Neural progenitor cell (in vitro differentiated cells): ENCODE measurements around the gene CFAP52. TPM values are rescaled to one million over a fixed set of nuclear protein-coding genes. Genes with fewer than 3 reads are reported as not detected.
"Not testable (repeated sequence)": the region's sequence is repeated elsewhere in the genome, so short reads cannot be mapped to it uniquely, and the experiment has no call there.

Experiments
- DNase-seq: peaks from one replicate; pipeline ENCODE4 v3.0.0-alpha.2; 2016; ENCODE audit warnings: low spot score
- H2AFZ ChIP-seq: fragments of 200-600 bp; sonication (generic); replicated peaks from 2 replicates; pipeline ENCODE4 v1.6.1; 2016; ENCODE audit warnings: antibody characterized with exemption
- H3F3A ChIP-seq: fragments of 200-600 bp; sonication (generic); 2 replicates; pipeline ENCODE4 v1.6.1; 2016; ENCODE audit warnings: antibody characterized with exemption, low read depth
- H3K27ac ChIP-seq: fragments of 200-600 bp; sonication (generic); 2 replicates; pipeline ENCODE4 v1.5.1; 2016; ENCODE audit warnings: mild to moderate bottlenecking
- H3K27me3 ChIP-seq: fragments of 200-600 bp; sonication (generic); 2 replicates; pipeline ENCODE4 v1.6.1; 2016; ENCODE audit warnings: mild to moderate bottlenecking, moderate library complexity
- H3K36me3 ChIP-seq: fragments of 200-600 bp; sonication (generic); 2 replicates; pipeline ENCODE4 v1.5.1; 2016
- H3K4me1 ChIP-seq: fragments of 200-600 bp; sonication (generic); 2 replicates; pipeline ENCODE4 v1.6.1; 2016; ENCODE audit warnings: mixed run types
- H3K4me2 ChIP-seq: fragments of 200-600 bp; sonication (generic); 2 replicates; pipeline ENCODE4 v1.6.1; 2016
- H3K4me3 ChIP-seq: fragments of 200-600 bp; sonication (generic); 2 replicates; pipeline ENCODE4 v1.5.1; 2016
- H3K79me2 ChIP-seq: fragments of 200-600 bp; sonication (generic); 2 replicates; pipeline ENCODE4 v1.6.1; 2016; ENCODE audit warnings: low read depth
- H3K9ac ChIP-seq: fragments of 200-600 bp; sonication (generic); 2 replicates; pipeline ENCODE4 v1.6.1; 2016
- H3K9me3 ChIP-seq: fragments of 200-600 bp; sonication (generic); 2 replicates; pipeline ENCODE4 v1.5.1; 2016; ENCODE audit warnings: low read depth
- H4K20me1 ChIP-seq: fragments of 200-600 bp; sonication (generic); 2 replicates; pipeline ENCODE4 v1.6.1; 2016; ENCODE audit warnings: low read depth
- H3K27ac Mint-ChIP-seq: 3 replicates; pipeline ENCODE4 v1.8.0; 2021; ENCODE audit warnings: mixed read lengths
- H3K27me3 Mint-ChIP-seq: 2 replicates; pipeline ENCODE4 v1.8.0; 2022; ENCODE audit warnings: low read depth, mild to moderate bottlenecking, inconsistent platforms, moderate library complexity, mixed read lengths; ENCODE audit not compliant: insufficient read depth
- H3K36me3 Mint-ChIP-seq: 3 replicates; pipeline ENCODE4 v1.8.0; 2021; ENCODE audit warnings: mixed read lengths
- H3K4me1 Mint-ChIP-seq: 3 replicates; pipeline ENCODE4 v1.8.0; 2021; ENCODE audit warnings: mixed read lengths
- H3K4me3 Mint-ChIP-seq: 3 replicates; pipeline ENCODE4 v1.8.0; 2021; ENCODE audit warnings: mild to moderate bottlenecking, moderate library complexity, mixed read lengths
- H3K9me3 Mint-ChIP-seq: 3 replicates; pipeline ENCODE4 v1.8.0; 2020; ENCODE audit warnings: mixed read lengths
- EZH2 ChIP-seq: fragments of 200-600 bp; sonication (generic); IDR thresholded peaks from 2 replicates; pipeline ENCODE4 v1.6.1; 2017; ENCODE audit warnings: antibody characterized with exemption, mild to moderate bottlenecking, moderate library complexity
- EZH2phosphoT487 ChIP-seq: fragments of 200-600 bp; sonication (generic); IDR thresholded peaks from 2 replicates; pipeline ENCODE4 v1.6.1; 2017; ENCODE audit warnings: antibody characterized with exemption
- total RNA-seq: library from RNA; depleted of rRNA; stranded (reverse); fragments of >200 nt; gene quantifications from 2 replicates; pipeline ENCODE4 v1.2.3, GENCODE V29; 2015; ENCODE audit warnings: low replicate concordance
- TF ChIP-seq, protein P1 (sequence below): fragments of 200-600 bp; sonication (generic); IDR thresholded peaks from 2 replicates; pipeline ENCODE4 v1.5.1; 2017; ENCODE audit warnings: antibody characterized with exemption, mild to moderate bottlenecking

Gene CFAP52
- total RNA-seq, 1 donor from 2014 or later, result not detected

DNA sequence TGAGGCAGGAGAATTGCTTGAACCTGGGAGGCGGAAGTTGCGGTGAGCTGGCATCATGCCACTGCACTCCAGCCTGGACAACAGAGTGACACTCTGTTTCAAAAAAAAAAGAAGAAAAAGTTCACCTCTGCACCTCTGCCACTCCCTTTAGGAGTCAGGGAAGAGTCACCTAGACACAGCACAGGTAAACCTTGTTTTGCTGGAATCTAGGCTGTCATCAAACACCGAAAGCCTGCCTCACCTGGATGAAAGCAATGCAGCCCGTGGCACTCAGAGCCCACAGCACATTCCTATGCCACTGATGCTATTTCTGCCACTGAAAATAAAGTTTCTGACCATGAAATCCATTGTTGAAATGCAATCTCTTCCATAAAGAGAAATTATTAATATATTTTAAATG is 22.2 kb downstream of the CFAP52 start:
- Histone ChIP-seq H3K9ac (no peak overlapping the region), H2AFZ (no peak overlapping the region), H3K9me3 (no peaks in the 10 kb centered on the region), H3K4me2 (no peak overlapping the region), H4K20me1 (no peaks in the 10 kb centered on the region), H3K36me3 (no peaks in the 10 kb centered on the region), H3K4me3 (no peak overlapping the region), H3K79me2 (no peaks in the 10 kb centered on the region), H3F3A (no peaks in the 10 kb centered on the region), H3K27ac (no peak overlapping the region), H3K27me3 (no peaks in the 10 kb centered on the region), H3K4me1 (no peaks in the 10 kb centered on the region)
- Mint-ChIP-seq H3K36me3 (no peaks in the 10 kb centered on the region), H3K27me3 (peaks cover 10% of the 10 kb centered on the region), H3K4me1 (no peaks in the 10 kb centered on the region), H3K9me3 (no peaks in the 10 kb centered on the region), H3K27ac (no peak overlapping the region), H3K4me3 (no peak overlapping the region)
- no peak for TF ChIP-seq EZH2phosphoT487
- no peak for TF ChIP-seq EZH2
- TF ChIP-seq, protein P1, sequence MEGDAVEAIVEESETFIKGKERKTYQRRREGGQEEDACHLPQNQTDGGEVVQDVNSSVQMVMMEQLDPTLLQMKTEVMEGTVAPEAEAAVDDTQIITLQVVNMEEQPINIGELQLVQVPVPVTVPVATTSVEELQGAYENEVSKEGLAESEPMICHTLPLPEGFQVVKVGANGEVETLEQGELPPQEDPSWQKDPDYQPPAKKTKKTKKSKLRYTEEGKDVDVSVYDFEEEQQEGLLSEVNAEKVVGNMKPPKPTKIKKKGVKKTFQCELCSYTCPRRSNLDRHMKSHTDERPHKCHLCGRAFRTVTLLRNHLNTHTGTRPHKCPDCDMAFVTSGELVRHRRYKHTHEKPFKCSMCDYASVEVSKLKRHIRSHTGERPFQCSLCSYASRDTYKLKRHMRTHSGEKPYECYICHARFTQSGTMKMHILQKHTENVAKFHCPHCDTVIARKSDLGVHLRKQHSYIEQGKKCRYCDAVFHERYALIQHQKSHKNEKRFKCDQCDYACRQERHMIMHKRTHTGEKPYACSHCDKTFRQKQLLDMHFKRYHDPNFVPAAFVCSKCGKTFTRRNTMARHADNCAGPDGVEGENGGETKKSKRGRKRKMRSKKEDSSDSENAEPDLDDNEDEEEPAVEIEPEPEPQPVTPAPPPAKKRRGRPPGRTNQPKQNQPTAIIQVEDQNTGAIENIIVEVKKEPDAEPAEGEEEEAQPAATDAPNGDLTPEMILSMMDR, result no peak
- no peak for DNase-seq

DNA sequence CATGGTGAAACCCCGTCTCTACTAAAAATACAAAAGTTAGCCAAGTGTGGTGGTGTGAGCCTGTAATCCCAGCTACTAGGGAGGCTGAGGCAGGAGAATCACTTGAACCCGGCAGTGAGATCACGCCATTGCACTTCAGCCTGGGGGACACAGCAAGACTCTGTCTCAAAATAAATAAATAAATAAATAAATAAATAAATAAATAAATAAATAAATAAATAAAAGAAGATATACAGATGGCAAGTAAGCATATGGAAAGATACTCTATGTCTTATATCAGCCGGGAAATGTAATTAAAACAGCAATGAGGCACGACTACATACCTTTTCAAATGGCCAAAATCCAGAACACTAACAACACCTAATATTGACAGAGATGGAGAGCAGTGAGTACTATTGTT is 28.1 kb downstream of the CFAP52 start:
- not testable (repeated sequence) for H3K4me2 ChIP-seq, H2AFZ ChIP-seq, H3K27me3 ChIP-seq, H3K79me2 ChIP-seq, H3K4me3 Mint-ChIP-seq, H3K27ac Mint-ChIP-seq, H3K9me3 Mint-ChIP-seq, H3K27ac ChIP-seq, H3K4me1 ChIP-seq, H3K27me3 Mint-ChIP-seq, DNase-seq, H3K36me3 ChIP-seq, H3K4me1 Mint-ChIP-seq, H3K9me3 ChIP-seq, H3K9ac ChIP-seq, H3F3A ChIP-seq, H3K4me3 ChIP-seq, H3K36me3 Mint-ChIP-seq, H4K20me1 ChIP-seq

DNA sequence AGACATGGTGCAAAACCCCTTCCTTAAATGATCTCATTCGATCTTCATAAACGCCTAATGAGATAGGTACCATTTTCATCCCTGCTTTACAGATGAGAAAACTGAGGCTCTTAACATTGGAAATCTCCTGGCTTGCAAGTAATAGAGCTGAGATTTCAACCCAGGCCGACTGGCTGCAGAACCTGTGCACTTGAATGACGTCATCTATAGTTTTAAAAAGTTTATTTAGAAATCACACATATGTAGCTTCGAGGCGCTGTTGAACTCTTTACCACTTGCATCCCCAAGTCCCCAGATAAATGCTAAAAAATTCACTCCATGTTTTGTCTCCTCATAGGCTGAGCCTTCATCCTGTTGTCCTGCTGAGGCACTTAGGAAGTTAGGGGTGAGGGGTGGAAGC is 30.0 kb downstream of the CFAP52 start:
- H3K27ac ChIP-seq, result no peak overlapping the region
- no peaks in the 10 kb centered on the region for H3K79me2 ChIP-seq
- Mint-ChIP-seq H3K36me3 (no peaks in the 10 kb centered on the region), H3K9me3 (no peaks in the 10 kb centered on the region), H3K4me1 (no peaks in the 10 kb centered on the region), H3K27ac (no peak overlapping the region), H3K4me3 (no peak overlapping the region), H3K27me3 (peaks cover 3% of the 10 kb centered on the region)
- DNase-seq, result no peak
- no peak overlapping the region for H3K4me3 ChIP-seq
- no peaks in the 10 kb centered on the region for H3K4me1 ChIP-seq
- H3K27me3 ChIP-seq, result no peaks in the 10 kb centered on the region
- no peaks in the 10 kb centered on the region for H4K20me1 ChIP-seq
- no peaks in the 10 kb centered on the region for H3F3A ChIP-seq
- no peak overlapping the region for H3K4me2 ChIP-seq
- H3K9ac ChIP-seq, result no peak overlapping the region
- no peaks in the 10 kb centered on the region for H3K9me3 ChIP-seq
- TF ChIP-seq EZH2, result no peak
- no peak for TF ChIP-seq EZH2phosphoT487
- TF ChIP-seq, protein P1, result no peak
- no peaks in the 10 kb centered on the region for H3K36me3 ChIP-seq
- no peak overlapping the region for H2AFZ ChIP-seq

DNA sequence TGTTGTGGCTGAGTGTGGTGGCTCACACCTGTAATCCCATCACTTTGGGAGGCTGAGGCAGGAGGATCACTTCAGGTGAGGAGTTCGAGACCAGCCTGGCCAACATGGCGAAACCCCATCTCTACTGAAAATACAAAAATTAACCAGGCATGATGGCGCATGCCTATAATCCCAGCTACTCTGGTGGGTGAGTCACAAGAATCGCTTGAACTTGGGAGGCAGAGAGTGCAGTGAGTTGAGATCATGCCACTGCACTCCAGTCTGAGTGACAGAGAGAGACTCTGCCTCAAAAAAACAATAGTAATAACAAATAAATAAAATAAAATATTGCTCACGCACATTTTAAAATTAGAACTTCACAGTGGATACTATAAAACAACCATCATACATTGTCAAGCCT is 30.6 kb downstream of the CFAP52 start:
- H3F3A ChIP-seq, H3K4me3 ChIP-seq, H3K9me3 Mint-ChIP-seq, H3K4me3 Mint-ChIP-seq, H4K20me1 ChIP-seq, H3K27ac ChIP-seq, H3K4me1 Mint-ChIP-seq, H3K79me2 ChIP-seq, H3K9me3 ChIP-seq, H3K27me3 ChIP-seq, H3K27me3 Mint-ChIP-seq, H3K36me3 ChIP-seq, H3K4me1 ChIP-seq, H2AFZ ChIP-seq, DNase-seq, H3K4me2 ChIP-seq, H3K9ac ChIP-seq, H3K27ac Mint-ChIP-seq, H3K36me3 Mint-ChIP-seq: not testable (repeated sequence)
